ENCODE results near the gene CLASP1. TPM values are rescaled to one million over a fixed set of nuclear protein-coding genes. Genes with fewer than 3 reads are reported as not detected.

Gene CLASP1
- total and polyA plus RNA-seq, 12 donors: 10.1 to 90.6 (median 71.7) TPM

GRCh38 chr2:121336528-121337294 is 312.6 kb downstream of the CLASP1 start:
- no peak for ATAC-seq
- Histone ChIP-seq H3K4me1 (peaks cover 0 to 8% (median 0%) of the 10 kb centered on the region in 9 donors), H3K4me3 (no peak overlapping the region), H3K9me3 (no peaks in the 10 kb centered on the region), H3K27ac (no peak overlapping the region), H3K36me3 (peaks cover 0 to 50% (median 24%) of the 10 kb centered on the region in 9 donors), H3K27me3 (no peaks in the 10 kb centered on the region)
- intact Hi-C loops (cut with DNase I): no loop called here
- no peak for DNase-seq
- WGBS, 2 donors: 86% methylated on average over 18 of the region's 18 CpGs
- no peak for TF ChIP-seq CTCF (IDR thresholded peaks at IDR 0.05)

- no peak for TF ChIP-seq CTCF (IDR thresholded peaks at IDR 0.05)
- Histone ChIP-seq H3K27me3 (no peaks in the 10 kb centered on the region), H3K9me3 (no peaks in the 10 kb centered on the region), H3K4me3 (no peak overlapping the region), H3K4me1 (peaks cover 0 to 8% (median 0%) of the 10 kb centered on the region in 9 donors), H3K27ac (no peak overlapping the region), H3K36me3 (peaks cover 0 to 38% (median 19%) of the 10 kb centered on the region in 9 donors)
- 59 to 62% methylated on average over 21 to 22 of the region's 22 CpGs for WGBS, 2 donors
- DNase-seq (no peak), ATAC-seq (peak in 2 of 8 donors; percentile 23 to 25)
- intact Hi-C loops (cut with DNase I): no loop called here
Measured at GRCh38 chr2:121335294-121336290, 313.7 kb downstream of the CLASP1 start.

DNA sequence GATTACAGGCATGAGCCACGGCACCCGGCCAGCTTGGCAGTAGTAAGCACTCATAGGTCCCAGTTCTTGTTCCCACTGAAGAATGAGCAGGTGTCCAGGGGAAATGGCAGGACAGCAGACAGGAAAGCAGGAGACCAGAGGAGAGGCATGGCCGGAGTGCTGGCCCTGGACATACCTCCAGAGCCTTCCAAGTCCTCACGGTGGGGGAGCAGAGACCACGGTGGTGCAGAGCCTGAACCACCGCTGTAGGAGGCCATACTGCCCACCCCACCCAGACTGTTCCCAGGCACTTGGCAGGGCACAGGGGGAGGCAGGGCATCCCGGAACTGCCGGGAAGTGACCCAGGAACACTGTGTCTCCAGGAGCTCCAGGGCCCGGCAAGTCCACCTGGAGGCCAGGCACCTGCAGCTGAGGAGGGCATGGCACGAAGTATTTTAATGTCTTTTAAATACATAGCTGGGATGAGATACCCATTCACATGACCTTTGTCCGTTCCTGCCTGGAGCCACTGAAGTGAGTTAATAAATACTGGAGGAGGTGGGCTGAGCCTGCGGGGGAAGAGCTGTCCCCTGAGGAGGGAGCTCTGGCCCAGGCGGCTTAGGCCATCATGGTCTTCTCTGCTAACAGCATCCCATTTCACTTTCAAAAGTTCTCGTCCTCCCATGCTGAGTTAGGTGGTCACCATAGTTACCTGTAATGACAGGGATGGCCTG is 314.5 kb downstream of the CLASP1 start:
- no peak overlapping the region for H3K27ac ChIP-seq
- no peak for TF ChIP-seq CTCF (IDR thresholded peaks at IDR 0.05)
- no peak for DNase-seq
- H3K36me3 ChIP-seq: peaks cover 0 to 30% (median 10%) of the 10 kb centered on the region in 9 donors
- no peaks in the 10 kb centered on the region for H3K9me3 ChIP-seq
- no peak overlapping the region for H3K4me3 ChIP-seq
- intact Hi-C loops (cut with DNase I): no loop called here
- 79 to 82% methylated on average over 14 of the region's 14 CpGs for WGBS, 2 donors
- no peaks in the 10 kb centered on the region for H3K27me3 ChIP-seq
- H3K4me1 ChIP-seq: peaks cover 0 to 8% (median 0%) of the 10 kb centered on the region in 9 donors
- ATAC-seq: peak in 2 of 8 donors; percentile 22 to 31
